Neural cell (in vitro differentiated cells): ENCODE results near the gene SPNS1. TPM values are rescaled to one million over a fixed set of nuclear protein-coding genes. Genes with fewer than 3 reads are reported as not detected.

Source experiments
- H2AFZ ChIP-seq: fragments of 200-600, 300-800 bp; sonication (generic), shearing (Covaris generic); 2 replicates; pipeline ENCODE4 v1.6.0; 2014; ENCODE audit warnings: low read depth, mild to moderate bottlenecking, antibody characterized with exemption, low read length, moderate library complexity
- H3F3A ChIP-seq: fragments of 200-600 bp; shearing (Covaris generic); 2 replicates; pipeline ENCODE4 v1.6.1; 2016; ENCODE audit warnings: mild to moderate bottlenecking, moderate library complexity, mixed read lengths, antibody characterized with exemption, low read length; ENCODE audit not compliant: insufficient read depth, poor library complexity, severe bottlenecking
- H3K27ac ChIP-seq: fragments of 200-600, 300-800 bp; sonication (generic), shearing (Covaris generic); 2 replicates; pipeline ENCODE4 v1.5.1; 2014; ENCODE audit warnings: mild to moderate bottlenecking, low read length, moderate library complexity
- H3K27me3 ChIP-seq: fragments of 300-800, 200-600 bp; sonication (generic), shearing (Covaris generic); 2 replicates; pipeline ENCODE4 v1.6.0; 2014; ENCODE audit warnings: mild to moderate bottlenecking, low read depth, low read length, moderate library complexity; ENCODE audit not compliant: insufficient read depth
- H3K36me3 ChIP-seq: fragments of 300-800, 200-600 bp; sonication (generic), shearing (Covaris generic); 2 replicates; pipeline ENCODE4 v1.5.1; 2014; ENCODE audit warnings: mild to moderate bottlenecking, antibody characterized with exemption, low read length, moderate library complexity; ENCODE audit not compliant: insufficient read depth
- H3K4me2 ChIP-seq: fragments of 300-800, 200-600 bp; sonication (generic), shearing (Covaris generic); 2 replicates; pipeline ENCODE4 v1.6.0; 2014; ENCODE audit warnings: mild to moderate bottlenecking, low read length
- H3K4me3 ChIP-seq: fragments of 300-800, 200-600 bp; sonication (generic), shearing (Covaris generic); 2 replicates; pipeline ENCODE4 v1.5.1; 2014; ENCODE audit warnings: mild to moderate bottlenecking, low read length, moderate library complexity
- H3K79me2 ChIP-seq: fragments of 200-600 bp; shearing (Covaris generic); replicated peaks from 2 replicates; pipeline ENCODE4 v1.6.0; 2014; ENCODE audit warnings: mild to moderate bottlenecking, low read length, moderate library complexity; ENCODE audit not compliant: insufficient read depth
- H3K9ac ChIP-seq: fragments of 300-800, 200-600 bp; sonication (generic), shearing (Covaris generic); 2 replicates; pipeline ENCODE4 v1.6.1; 2016; ENCODE audit warnings: mild to moderate bottlenecking, low read length, mixed read lengths
- H3K9me2 ChIP-seq: fragments of 200-600 bp; shearing (Covaris generic); 2 replicates; pipeline ENCODE4 v1.6.1; 2016; ENCODE audit warnings: mild to moderate bottlenecking, low read length, mixed read lengths; ENCODE audit not compliant: insufficient read depth
- H3K9me3 ChIP-seq: fragments of 200-600, 300-800 bp; sonication (generic), shearing (Covaris generic); 2 replicates; pipeline ENCODE4 v1.6.1; 2016; ENCODE audit warnings: mild to moderate bottlenecking, mixed run types, low read length, moderate library complexity, mixed read lengths
- H4K20me1 ChIP-seq: fragments of 200-600 bp; shearing (Covaris generic); 2 replicates; pipeline ENCODE4 v1.6.1; 2016; ENCODE audit warnings: mild to moderate bottlenecking, mixed run types; ENCODE audit not compliant: insufficient read depth
- CTCF ChIP-seq: fragments of 450-650 bp; IDR thresholded peaks from 2 replicates; pipeline ENCODE4 v1.5.1; 2014; ENCODE audit warnings: antibody characterized with exemption, mild to moderate bottlenecking, moderate library complexity; ENCODE audit not compliant: poor library complexity, severe bottlenecking
- EP300 ChIP-seq: fragments of 450-650 bp; conservative IDR thresholded peaks from 2 replicates; pipeline ENCODE4 v1.6.1; 2014; ENCODE audit warnings: antibody characterized with exemption, mild to moderate bottlenecking, moderate library complexity; ENCODE audit not compliant: poor library complexity, severe bottlenecking
- EZH2 ChIP-seq: fragments of 200-600, 300-800 bp; shearing (Covaris generic), sonication (generic); IDR thresholded peaks from 2 replicates; pipeline ENCODE4 v1.6.1; 2014; ENCODE audit warnings: antibody characterized with exemption, low read length, borderline replicate concordance, mild to moderate bottlenecking; ENCODE audit not compliant: insufficient read depth, poor library complexity, severe bottlenecking
- MXI1 ChIP-seq: fragments of 450-650 bp; conservative IDR thresholded peaks from 2 replicates; pipeline ENCODE4 v1.6.1; 2014; ENCODE audit warnings: antibody characterized with exemption, mild to moderate bottlenecking; ENCODE audit not compliant: poor library complexity, severe bottlenecking
- POLR2AphosphoS5 ChIP-seq: IDR thresholded peaks from 2 replicates; pipeline ENCODE4 v1.6.1; 2012
- RAD21 ChIP-seq: fragments of 450-650 bp; conservative IDR thresholded peaks from 2 replicates; pipeline ENCODE4 v1.6.1; 2014; ENCODE audit warnings: antibody characterized with exemption, mild to moderate bottlenecking, moderate library complexity
- REST ChIP-seq: IDR thresholded peaks from 2 replicates; pipeline ENCODE4 v1.6.1; 2012; ENCODE audit warnings: borderline replicate concordance
- SMC3 ChIP-seq: fragments of 450-650 bp; conservative IDR thresholded peaks from 2 replicates; pipeline ENCODE4 v1.6.1; 2014; ENCODE audit warnings: antibody characterized with exemption, mild to moderate bottlenecking, moderate library complexity; ENCODE audit not compliant: poor library complexity
- TAF1 ChIP-seq: IDR thresholded peaks from 2 replicates; pipeline ENCODE4 v1.6.1; 2012; ENCODE audit warnings: low read depth
- polyA plus RNA-seq: library from polyadenylated mRNA; depleted of rRNA; stranded (reverse); fragments of >200 nt; gene quantifications from 2 replicates; pipeline ENCODE4 v1.2.3, GENCODE V29; 2014

SPNS1 gene
- polyA plus RNA-seq, 1 donor from 2014 or later = 41.6 TPM

GRCh38 chr16:28927815-28928214, 46.8 kb upstream of the SPNS1 start:
- no peaks in the 10 kb centered on the region for H3K36me3 ChIP-seq
- no peak overlapping the region for H2AFZ ChIP-seq
- H3K79me2 ChIP-seq = no peaks in the 10 kb centered on the region
- H3F3A ChIP-seq = no peaks in the 10 kb centered on the region
- no peak overlapping the region for H3K4me3 ChIP-seq
- TF ChIP-seq MXI1 (no peak), POLR2AphosphoS5 (no peak), CTCF (no peak), RAD21 (no peak), EZH2 (no peak), EP300 (no peak), TAF1 (no peak), SMC3 (no peak), REST (no peak)
- no peaks in the 10 kb centered on the region for H4K20me1 ChIP-seq
- H3K9ac ChIP-seq = no peak overlapping the region
- no peaks in the 10 kb centered on the region for H3K27me3 ChIP-seq
- no peak overlapping the region for H3K4me2 ChIP-seq
- H3K27ac ChIP-seq = no peak overlapping the region
- H3K9me3 ChIP-seq = no peaks in the 10 kb centered on the region
- no peaks in the 10 kb centered on the region for H3K9me2 ChIP-seq

DNA sequence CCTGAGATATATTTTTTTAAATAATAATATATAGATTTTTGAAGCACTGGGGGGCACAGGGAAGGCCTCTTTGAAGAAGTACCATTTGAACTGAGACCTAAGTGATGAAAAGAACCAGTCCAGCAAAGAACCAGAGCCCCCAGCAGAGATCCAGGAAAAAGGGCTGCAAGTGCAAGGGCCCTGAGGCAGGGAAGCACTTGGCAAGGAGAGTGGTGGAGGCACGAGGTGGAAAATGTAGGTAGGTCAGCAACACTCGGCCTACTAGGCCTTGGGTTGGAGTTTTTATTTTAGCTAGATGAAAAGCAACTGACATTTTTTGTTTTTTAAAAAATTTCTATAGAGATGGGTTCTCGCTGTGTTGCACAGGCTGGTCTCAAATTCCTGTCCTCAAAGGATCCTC, 44.4 kb upstream of the SPNS1 start:
- no peak overlapping the region for H3K4me3 ChIP-seq
- H3K9me2 ChIP-seq = no peaks in the 10 kb centered on the region
- H4K20me1 ChIP-seq = no peaks in the 10 kb centered on the region
- no peak overlapping the region for H3K4me2 ChIP-seq
- no peak for TF ChIP-seq CTCF
- TF ChIP-seq TAF1 = no peak
- TF ChIP-seq REST = no peak
- TF ChIP-seq POLR2AphosphoS5 = no peak
- TF ChIP-seq EP300 = no peak
- TF ChIP-seq SMC3 = no peak
- no peak for TF ChIP-seq MXI1
- no peak for TF ChIP-seq EZH2
- no peak for TF ChIP-seq RAD21
- no peak overlapping the region for H2AFZ ChIP-seq
- no peaks in the 10 kb centered on the region for H3K9me3 ChIP-seq
- H3K79me2 ChIP-seq = no peaks in the 10 kb centered on the region
- H3K36me3 ChIP-seq = no peaks in the 10 kb centered on the region
- H3K27ac ChIP-seq = no peak overlapping the region
- H3K27me3 ChIP-seq = no peaks in the 10 kb centered on the region
- H3F3A ChIP-seq = no peaks in the 10 kb centered on the region
- no peak overlapping the region for H3K9ac ChIP-seq
